MM.1S (cell line): ENCODE data around the gene LCE2A.
A peak's percentile ranks its signal among the peaks of the same experiment; 100 is the strongest.

ENCODE experiments used
- DNase-seq: peaks from one replicate; pipeline ENCODE4 v3.0.0-alpha.2; 2015
- H2AFZ ChIP-seq: fragments of 300-600 bp; sonication (generic); 2 replicates; pipeline ENCODE4 v1.6.0; 2016; ENCODE audit warnings: antibody characterized with exemption, low read length
- H3F3A ChIP-seq: fragments of 300-600 bp; sonication (generic); 2 replicates; pipeline ENCODE4 v1.6.1; 2016; ENCODE audit warnings: mild to moderate bottlenecking, antibody characterized with exemption, low read length, moderate library complexity, mixed read lengths; ENCODE audit not compliant: insufficient read depth
- H3K27ac ChIP-seq: fragments of 300-600 bp; sonication (generic); 2 replicates; pipeline ENCODE4 v1.5.1; 2016; ENCODE audit warnings: mild to moderate bottlenecking, low read length
- H3K27me3 ChIP-seq: fragments of 300-600 bp; sonication (generic); replicated peaks from 2 replicates; pipeline ENCODE4 v1.6.0; 2016; ENCODE audit warnings: low read length; ENCODE audit not compliant: insufficient read depth
- H3K36me3 ChIP-seq: fragments of 300-600 bp; sonication (generic); replicated peaks from 2 replicates; pipeline ENCODE4 v1.6.1; 2016; ENCODE audit warnings: mild to moderate bottlenecking, low read length, mixed read lengths; ENCODE audit not compliant: insufficient read depth
- H3K4me1 ChIP-seq: fragments of 300-600 bp; sonication (generic); 2 replicates; pipeline ENCODE4 v1.6.1; 2016; ENCODE audit warnings: low read length, mixed read lengths
- H3K4me2 ChIP-seq: fragments of 300-600 bp; sonication (generic); 2 replicates; pipeline ENCODE4 v1.6.0; 2016; ENCODE audit warnings: low read depth, low read length
- H3K4me3 ChIP-seq: fragments of 300-600 bp; sonication (generic); 2 replicates; pipeline ENCODE4 v1.5.1; 2016; ENCODE audit warnings: low read length, mixed read lengths
- H3K79me2 ChIP-seq: fragments of 300-600 bp; sonication (generic); 2 replicates; pipeline ENCODE4 v1.6.1; 2016; ENCODE audit warnings: mixed run types, low read length, mixed read lengths
- H3K9ac ChIP-seq: fragments of 300-600 bp; sonication (generic); 2 replicates; pipeline ENCODE4 v1.6.1; 2016; ENCODE audit warnings: low read length, mixed read lengths
- H3K9me2 ChIP-seq: fragments of 300-600 bp; sonication (generic); replicated peaks from 2 replicates; pipeline ENCODE4 v1.6.1; 2016; ENCODE audit warnings: mild to moderate bottlenecking, low read length, mixed read lengths; ENCODE audit not compliant: insufficient read depth
- H3K9me3 ChIP-seq: fragments of 300-600 bp; sonication (generic); replicated peaks from 2 replicates; pipeline ENCODE4 v1.6.1; 2016; ENCODE audit warnings: mild to moderate bottlenecking, low read length, mixed read lengths; ENCODE audit not compliant: insufficient read depth
- H4K20me1 ChIP-seq: fragments of 300-600 bp; sonication (generic); 2 replicates; pipeline ENCODE4 v1.6.1; 2016; ENCODE audit warnings: mild to moderate bottlenecking, low read length, moderate library complexity, mixed read lengths; ENCODE audit not compliant: insufficient read depth
- CTCF ChIP-seq: fragments of 300-600 bp; sonication (generic); IDR thresholded peaks from 2 replicates; pipeline ENCODE4 v1.5.1; 2016; ENCODE audit warnings: antibody characterized with exemption, low read length, mixed read lengths
- EZH2 ChIP-seq: fragments of 300-600 bp; sonication (generic); optimal IDR thresholded peaks from 2 replicates; pipeline ENCODE3; 2017; ENCODE audit warnings: low read depth, mild to moderate bottlenecking, antibody characterized with exemption, low read length, mixed read lengths
- EZH2phosphoT487 ChIP-seq: fragments of 300-600 bp; sonication (generic); IDR thresholded peaks from 2 replicates; pipeline ENCODE4 v1.6.1; 2018; ENCODE audit warnings: antibody characterized with exemption, low read length

LCE2A gene

GRCh38 chr1:152741656-152742055 is 43.5 kb downstream of the LCE2A start:
- H4K20me1 ChIP-seq = no peaks in the 10 kb centered on the region
- H2AFZ ChIP-seq = no peak overlapping the region
- no peak for TF ChIP-seq EZH2phosphoT487
- no peaks in the 10 kb centered on the region for H3K27me3 ChIP-seq
- no peaks in the 10 kb centered on the region for H3K4me1 ChIP-seq
- no peak overlapping the region for H3K4me2 ChIP-seq
- no peaks in the 10 kb centered on the region for H3K36me3 ChIP-seq
- no peak overlapping the region for H3K9ac ChIP-seq
- no peak overlapping the region for H3K27ac ChIP-seq
- no peaks in the 10 kb centered on the region for H3F3A ChIP-seq
- H3K9me3 ChIP-seq = no peaks in the 10 kb centered on the region
- no peak overlapping the region for H3K4me3 ChIP-seq
- H3K79me2 ChIP-seq = no peaks in the 10 kb centered on the region
- no peak for DNase-seq
- no peaks in the 10 kb centered on the region for H3K9me2 ChIP-seq

GRCh38 chr1:152743371-152744145 is 45.4 kb downstream of the LCE2A start:
- Histone ChIP-seq H3K79me2 (no peaks in the 10 kb centered on the region), H3K4me2 (no peak overlapping the region), H3K4me1 (no peaks in the 10 kb centered on the region), H3K9me3 (no peaks in the 10 kb centered on the region), H3K27ac (no peak overlapping the region), H4K20me1 (no peaks in the 10 kb centered on the region), H3K36me3 (no peaks in the 10 kb centered on the region), H3K4me3 (no peak overlapping the region), H3K9me2 (no peaks in the 10 kb centered on the region), H3K9ac (no peak overlapping the region), H3K27me3 (no peaks in the 10 kb centered on the region), H3F3A (no peaks in the 10 kb centered on the region), H2AFZ (no peak overlapping the region)
- DNase-seq = no peak
- TF ChIP-seq EZH2phosphoT487 = no peak
- TF ChIP-seq CTCF = no peak
- TF ChIP-seq EZH2 = no peak

GRCh38 chr1:152745289-152745704 is 47.2 kb downstream of the LCE2A start:
- Histone ChIP-seq H3K9me2 (no peaks in the 10 kb centered on the region), H3K9ac (no peak overlapping the region), H3K4me3 (no peak overlapping the region), H3K4me2 (no peak overlapping the region), H3K9me3 (no peaks in the 10 kb centered on the region), H3F3A (no peaks in the 10 kb centered on the region), H3K27ac (no peak overlapping the region), H3K36me3 (no peaks in the 10 kb centered on the region), H4K20me1 (no peaks in the 10 kb centered on the region), H3K4me1 (no peaks in the 10 kb centered on the region), H3K27me3 (no peaks in the 10 kb centered on the region), H2AFZ (no peak overlapping the region), H3K79me2 (no peaks in the 10 kb centered on the region)
- no peak for DNase-seq
- TF ChIP-seq EZH2 = no peak
- 0 out of 2 replicates have a peak, but pooled peaks have one; percentile 10 for TF ChIP-seq CTCF

GRCh38 chr1:152745765-152746444 is 47.8 kb downstream of the LCE2A start:
- H3K27ac ChIP-seq = no peak overlapping the region
- no peaks in the 10 kb centered on the region for H3K4me1 ChIP-seq
- no peak overlapping the region for H3K4me2 ChIP-seq
- no peaks in the 10 kb centered on the region for H3K9me2 ChIP-seq
- TF ChIP-seq EZH2phosphoT487 (no peak), CTCF (no peak), EZH2 (no peak)
- no peak overlapping the region for H2AFZ ChIP-seq
- no peaks in the 10 kb centered on the region for H4K20me1 ChIP-seq
- no peak overlapping the region for H3K4me3 ChIP-seq
- no peaks in the 10 kb centered on the region for H3K27me3 ChIP-seq
- H3K9ac ChIP-seq = no peak overlapping the region
- H3F3A ChIP-seq = no peaks in the 10 kb centered on the region
- no peaks in the 10 kb centered on the region for H3K36me3 ChIP-seq
- H3K9me3 ChIP-seq = no peaks in the 10 kb centered on the region
- H3K79me2 ChIP-seq = no peaks in the 10 kb centered on the region
- DNase-seq = no peak
